ENCODE results near the gene HSPB9. TPM values are rescaled to one million over a fixed set of nuclear protein-coding genes. Genes with fewer than 3 reads are reported as not detected.

Gene HSPB9
- total and polyA plus RNA-seq, 9 of the 15 experiments (the other 6 are each of a cell fraction or from before 2014, with no cell fraction given): 0.04 to 0.16 (median 0.08) TPM; not detected in 3

GRCh38 chr17:42165751-42166150 lies 43.1 kb downstream of the HSPB9 start (continued):
- TF ChIP-seq, protein P1, sequence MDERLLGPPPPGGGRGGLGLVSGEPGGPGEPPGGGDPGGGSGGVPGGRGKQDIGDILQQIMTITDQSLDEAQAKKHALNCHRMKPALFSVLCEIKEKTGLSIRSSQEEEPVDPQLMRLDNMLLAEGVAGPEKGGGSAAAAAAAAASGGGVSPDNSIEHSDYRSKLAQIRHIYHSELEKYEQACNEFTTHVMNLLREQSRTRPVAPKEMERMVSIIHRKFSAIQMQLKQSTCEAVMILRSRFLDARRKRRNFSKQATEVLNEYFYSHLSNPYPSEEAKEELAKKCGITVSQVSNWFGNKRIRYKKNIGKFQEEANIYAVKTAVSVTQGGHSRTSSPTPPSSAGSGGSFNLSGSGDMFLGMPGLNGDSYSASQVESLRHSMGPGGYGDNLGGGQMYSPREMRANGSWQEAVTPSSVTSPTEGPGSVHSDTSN (CRISPR knock-in tag; IDR thresholded peaks at IDR 0.05; ENCODE audit: low read depth): no peak
- TF ChIP-seq, protein P1 (tag; conservative IDR thresholded peaks at IDR 0.05; ENCODE audit: low read depth): no peak
- TF ChIP-seq POLR2H (tag; IDR thresholded peaks at IDR 0.05; ENCODE audit: low read depth) (no peak), PATZ1 (CRISPR knock-in tag; IDR thresholded peaks at IDR 0.05; ENCODE audit: borderline replicate concordance) (no peak), KLF13 (tag; IDR thresholded peaks at IDR 0.05; ENCODE audit: borderline replicate concordance, low read depth) (no peak), MNT (conservative IDR thresholded peaks at IDR 0.05) (no peak), CTCF (IDR thresholded peaks at IDR 0.05 in 2 of 3, conservative IDR thresholded peaks at IDR 0.05 in 1 of 3; ENCODE audit: insufficient read depth in 2 of 3, low read depth in 1 of 3, low read length in 3 of 3) (no peak), NFATC3 (IDR thresholded peaks at IDR 0.05) (no peak), ZNF436 (CRISPR knock-in tag; IDR thresholded peaks at IDR 0.05) (no peak), YY1 (IDR thresholded peaks at IDR 0.05; ENCODE audit: borderline replicate concordance in 1 of 3, control insufficient read depth in 1 of 3, extremely low read depth in 1 of 3, insufficient read depth in 3 of 3, insufficient read length in 1 of 3, insufficient replicate concordance in 2 of 3, low read depth in 1 of 3, low read length in 2 of 3) (no peak), CAMTA2 (CRISPR knock-in tag; conservative IDR thresholded peaks at IDR 0.05) (no peak), NR2F6 (CRISPR knock-in tag; IDR thresholded peaks at IDR 0.05) (no peak)
